HG02885 (cell line): ENCODE results near the gene THAP4.

Source experiments
- ATAC-seq: cut with Tn5 transposase; IDR thresholded peaks from one replicate; pipeline ENCODE4 v1.9.1; 2021; ENCODE audit warnings: mild to moderate bottlenecking; ENCODE audit not compliant: unreplicated experiment, poor library complexity

The THAP4 gene

DNA sequence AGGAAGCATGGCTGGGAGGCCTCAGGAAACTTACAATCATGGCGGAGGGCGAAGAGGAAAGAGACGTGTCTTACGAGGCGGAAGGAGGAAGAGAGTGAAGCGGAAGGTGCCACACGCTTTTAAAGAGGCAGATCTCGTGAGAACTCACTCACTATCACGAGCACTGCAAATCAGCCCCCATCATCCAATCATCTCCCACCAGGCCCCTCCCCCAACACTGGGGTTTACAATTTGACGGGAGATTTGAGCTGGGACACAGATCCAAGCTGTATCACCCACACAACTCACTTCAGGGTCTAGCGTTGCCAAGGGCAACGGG lies 83.5 kb downstream of the THAP4 start:
- ATAC-seq, result no peak

DNA sequence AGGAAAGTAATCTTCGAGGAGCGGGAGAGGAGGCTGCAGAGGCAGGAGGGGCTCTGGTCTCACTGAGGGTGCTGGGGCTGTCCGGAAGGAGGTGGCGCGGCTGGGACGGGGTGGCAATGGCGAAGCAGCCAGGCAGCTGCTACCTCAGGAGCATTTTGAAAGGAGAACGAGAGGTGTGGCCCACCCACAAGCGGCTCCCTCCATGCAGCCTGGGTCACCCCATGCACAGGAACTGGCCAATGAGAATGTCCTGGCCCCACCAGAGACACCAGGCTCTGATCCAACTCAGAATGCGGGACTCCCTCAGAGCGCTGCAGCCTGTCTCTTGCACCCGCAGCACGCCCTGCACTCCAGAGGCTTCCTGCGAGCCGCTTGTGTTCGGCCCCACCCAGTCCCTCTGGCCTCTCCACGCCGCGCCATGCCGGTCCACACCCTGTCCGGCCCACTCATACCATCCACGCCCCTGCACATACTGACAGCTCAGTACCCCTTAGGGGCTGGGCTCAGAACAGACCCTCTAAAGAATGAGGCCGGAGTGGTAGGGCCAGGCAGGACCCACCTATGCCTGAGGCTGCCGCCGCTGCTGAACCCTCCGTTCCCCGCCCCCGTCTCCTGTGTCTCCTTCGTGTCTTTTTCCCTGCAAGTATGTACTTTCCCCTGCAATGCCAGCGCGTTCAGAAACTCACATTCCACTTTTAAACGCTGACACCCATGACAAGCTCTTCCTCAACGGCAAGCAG lies 84.8 kb downstream of the THAP4 start:
- no peak for ATAC-seq

DNA sequence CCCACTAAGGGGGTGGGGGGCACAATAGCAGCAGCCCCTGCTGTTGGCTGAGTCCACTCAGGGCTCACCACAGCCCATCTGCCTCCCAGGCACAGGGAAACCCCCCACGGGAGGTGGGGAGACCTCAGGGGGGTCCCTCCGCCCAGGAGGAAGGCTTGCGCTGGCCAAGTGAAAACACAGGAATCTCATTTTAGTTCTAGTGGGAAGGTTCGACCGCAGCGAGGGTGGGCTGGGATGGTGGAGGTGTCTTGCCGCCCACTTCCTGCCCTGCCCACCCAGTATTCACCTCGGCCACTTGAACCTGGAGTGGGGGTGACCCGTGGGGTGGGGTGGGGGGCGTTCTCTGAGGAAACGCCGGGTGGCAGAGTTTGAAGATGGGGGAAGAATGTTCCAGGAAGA lies 85.4 kb downstream of the THAP4 start:
- no peak for ATAC-seq

DNA sequence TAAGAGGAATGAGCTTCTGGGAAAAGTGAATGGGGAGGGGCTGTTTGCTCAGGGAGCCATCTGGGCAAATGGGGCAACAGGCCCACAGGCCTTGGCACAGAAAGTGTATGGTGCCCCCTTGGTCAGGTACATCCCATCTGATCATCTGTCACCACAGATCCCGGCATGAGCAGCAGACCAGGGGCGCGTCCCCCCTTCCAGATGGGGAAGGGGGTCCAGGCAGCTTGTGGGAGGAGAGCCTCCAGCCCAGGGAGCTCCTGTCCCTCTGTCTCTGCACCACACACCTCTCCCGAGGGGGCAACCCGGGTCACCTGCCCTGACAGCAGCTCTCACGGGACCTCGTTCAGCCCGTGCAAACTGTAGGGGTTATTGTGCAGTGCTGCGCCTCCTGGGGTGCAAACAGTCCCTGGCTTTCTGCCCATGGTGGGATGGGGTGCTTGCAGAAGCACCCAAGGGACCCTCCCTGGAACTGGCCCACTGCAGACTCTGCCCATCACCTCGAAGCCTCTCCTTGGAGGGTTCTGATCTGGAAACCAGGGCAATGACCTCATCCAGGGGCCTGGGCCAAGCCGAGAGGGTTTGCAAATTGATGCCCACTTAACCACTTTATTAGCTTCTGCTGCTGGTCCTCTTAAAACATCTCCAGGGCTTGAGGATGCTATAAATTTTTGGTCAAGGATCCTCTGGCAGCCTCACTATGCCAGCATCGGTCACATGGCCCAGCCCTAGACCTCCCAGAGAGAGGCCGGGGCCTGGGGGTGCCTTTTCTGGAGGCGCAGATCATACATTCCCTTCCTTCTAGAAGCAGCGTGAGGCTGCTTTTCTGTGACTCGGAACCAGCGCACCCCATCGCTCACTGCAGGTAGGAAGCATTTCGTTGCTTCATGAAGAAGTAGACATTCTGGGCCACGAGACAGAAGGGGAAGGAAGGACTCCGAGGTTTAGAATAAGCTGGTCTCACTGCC lies 86.1 kb downstream of the THAP4 start:
- no peak for ATAC-seq

DNA sequence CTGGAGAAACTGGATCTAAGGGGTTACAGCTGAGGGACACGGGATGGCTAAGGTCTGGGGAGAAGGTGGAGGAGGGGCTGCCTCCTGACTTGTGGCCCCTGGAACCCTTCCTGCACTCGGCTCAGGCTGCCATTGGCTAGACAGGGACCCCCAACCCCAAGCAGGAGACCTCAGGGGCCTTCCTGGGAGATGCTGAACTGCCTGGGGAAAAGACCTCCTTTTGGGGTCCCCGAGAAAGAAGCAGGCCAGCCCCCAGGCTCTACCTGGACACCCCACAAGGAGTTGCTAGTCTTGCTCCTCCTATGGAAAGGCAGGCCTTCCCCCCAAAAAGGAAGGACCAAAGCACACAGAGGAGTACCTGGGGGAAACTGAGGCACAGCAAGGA lies 88.5 kb downstream of the THAP4 start:
- no peak for ATAC-seq

DNA sequence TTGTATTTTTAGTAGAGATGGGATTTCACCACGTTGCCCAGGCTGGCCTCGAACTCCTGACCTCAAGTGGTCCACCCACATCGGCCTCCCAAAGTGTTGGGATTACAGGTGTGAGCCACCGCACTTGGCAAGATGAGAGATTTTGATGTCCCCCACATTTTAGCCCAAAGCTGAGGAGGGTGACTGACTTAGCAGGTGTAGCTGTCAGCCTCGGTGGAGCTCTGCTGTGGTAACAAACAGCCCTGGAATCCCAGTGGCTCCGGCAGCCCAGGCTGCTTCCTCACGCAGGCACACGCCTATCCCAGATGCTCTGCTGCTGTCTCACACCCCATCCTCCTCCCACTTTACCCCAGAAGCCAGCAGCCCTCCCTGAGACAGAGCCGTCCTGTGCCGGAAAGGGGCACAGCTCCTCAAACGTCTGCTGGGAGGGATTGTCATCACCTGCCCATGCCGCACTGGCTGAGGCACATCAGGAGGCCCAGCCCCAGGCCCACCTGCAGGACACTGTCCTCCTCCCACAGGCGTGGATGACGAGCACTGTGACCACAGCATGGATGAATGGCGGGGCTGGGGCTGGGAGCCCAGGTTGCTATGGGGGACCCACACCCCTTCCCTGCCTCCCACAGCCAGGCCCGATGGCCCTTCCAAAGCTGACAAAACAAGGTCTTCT lies 89.0 kb downstream of the THAP4 start:
- no peak for ATAC-seq

DNA sequence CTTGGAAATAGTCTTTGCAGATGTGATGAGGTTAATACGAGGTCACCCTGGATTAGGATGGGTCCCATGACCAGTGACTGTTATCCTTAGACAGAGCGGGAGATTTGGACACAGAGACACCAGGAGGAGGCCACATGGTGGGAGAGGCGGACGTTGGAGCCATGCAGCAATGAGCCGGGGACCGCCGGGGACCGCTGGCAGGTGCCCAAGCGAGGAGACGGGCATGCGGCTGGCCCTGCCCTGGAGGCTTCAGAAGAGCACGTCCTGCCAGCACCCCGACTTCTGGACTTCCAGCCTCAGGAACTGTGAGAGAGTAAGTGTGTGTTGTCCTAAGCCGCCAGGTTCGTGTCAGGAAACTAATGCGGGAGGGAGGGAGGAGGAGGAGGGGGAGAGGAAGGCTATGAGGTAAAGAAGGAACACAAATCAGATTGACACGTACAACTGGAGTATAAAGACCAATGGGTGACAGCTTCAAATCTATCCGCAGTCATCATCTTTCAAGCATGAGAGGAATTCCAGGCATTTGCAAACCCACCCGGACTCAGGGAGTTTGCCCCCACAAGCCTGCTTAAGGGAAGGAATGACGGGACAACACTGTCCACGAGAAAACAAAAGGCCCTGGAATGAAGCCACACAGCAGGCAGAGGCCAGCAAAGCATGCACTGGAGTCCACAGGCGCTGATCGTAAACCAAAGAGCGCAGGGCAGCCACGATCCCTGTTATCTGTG lies 90.0 kb downstream of the THAP4 start:
- no peak for ATAC-seq

DNA sequence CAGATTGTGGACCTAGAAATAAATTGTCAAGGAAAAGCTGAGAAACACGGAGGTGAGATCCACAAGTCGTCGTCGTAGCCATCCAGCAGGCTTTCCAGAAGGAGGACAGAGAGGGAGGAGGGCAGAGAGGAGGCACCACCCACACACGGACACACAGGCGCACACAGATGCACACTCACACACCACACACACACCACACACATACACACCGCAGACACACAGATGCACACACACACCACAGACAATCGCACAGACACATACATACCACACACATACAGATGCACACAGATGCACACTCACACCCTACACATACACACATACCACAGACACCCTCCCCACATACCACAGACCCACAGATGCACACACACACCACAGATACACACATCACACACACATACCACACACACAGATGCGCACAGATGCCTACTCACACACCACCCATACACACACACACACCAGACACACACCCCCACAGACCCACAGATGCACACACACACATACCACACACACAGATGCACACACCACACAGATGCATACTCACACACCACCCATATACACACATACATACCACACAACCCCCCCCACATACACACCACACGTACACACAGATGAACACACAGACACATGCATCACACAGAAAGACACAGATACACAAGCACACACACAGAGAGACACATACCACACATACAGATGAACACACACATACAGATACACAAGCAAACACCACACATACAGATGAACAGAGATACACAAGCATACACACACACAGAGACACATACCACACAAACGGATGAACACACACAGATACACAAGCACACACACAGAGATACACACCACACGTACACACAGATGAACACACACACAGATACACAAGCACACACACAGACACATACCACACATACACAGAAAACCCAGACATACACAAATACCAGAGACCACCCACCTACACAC lies 91.2 kb downstream of the THAP4 start:
- no peak for ATAC-seq

DNA sequence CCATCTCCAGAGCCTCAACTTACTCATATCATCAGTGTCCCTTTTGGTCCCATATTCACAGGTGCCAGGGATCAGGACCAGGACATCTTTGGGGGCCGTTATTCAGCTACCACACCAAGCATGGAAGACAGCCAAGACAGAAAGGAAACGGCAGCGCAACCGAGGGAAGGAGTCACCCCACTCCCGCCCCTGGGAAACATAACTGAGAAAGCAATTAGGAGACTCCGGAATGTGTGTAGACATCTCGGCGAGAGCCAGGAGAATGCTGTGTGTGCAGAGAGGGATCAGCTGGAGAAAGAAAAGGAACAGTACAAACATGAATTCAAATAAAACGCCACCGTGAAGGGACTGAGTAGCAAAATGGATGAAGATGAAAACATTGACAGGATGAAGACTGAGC lies 91.9 kb downstream of the THAP4 start:
- no peak for ATAC-seq

DNA sequence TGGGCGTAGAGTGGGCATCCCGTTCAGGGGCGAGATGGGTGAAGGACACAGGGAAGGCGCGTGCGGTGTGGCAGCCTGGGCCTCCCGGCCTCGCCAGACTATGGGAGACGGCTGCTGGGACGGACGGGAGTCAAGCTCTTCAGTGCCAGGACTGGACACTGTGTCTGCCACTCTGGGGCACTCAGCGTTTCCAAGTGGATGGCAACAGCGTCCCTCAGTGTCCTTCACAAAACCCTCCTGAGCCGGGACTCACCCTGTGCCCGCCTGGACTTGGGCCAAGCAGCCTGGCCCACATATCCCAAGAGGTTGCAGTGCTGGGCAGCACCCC lies 94.7 kb downstream of the THAP4 start:
- ATAC-seq, result no peak

DNA sequence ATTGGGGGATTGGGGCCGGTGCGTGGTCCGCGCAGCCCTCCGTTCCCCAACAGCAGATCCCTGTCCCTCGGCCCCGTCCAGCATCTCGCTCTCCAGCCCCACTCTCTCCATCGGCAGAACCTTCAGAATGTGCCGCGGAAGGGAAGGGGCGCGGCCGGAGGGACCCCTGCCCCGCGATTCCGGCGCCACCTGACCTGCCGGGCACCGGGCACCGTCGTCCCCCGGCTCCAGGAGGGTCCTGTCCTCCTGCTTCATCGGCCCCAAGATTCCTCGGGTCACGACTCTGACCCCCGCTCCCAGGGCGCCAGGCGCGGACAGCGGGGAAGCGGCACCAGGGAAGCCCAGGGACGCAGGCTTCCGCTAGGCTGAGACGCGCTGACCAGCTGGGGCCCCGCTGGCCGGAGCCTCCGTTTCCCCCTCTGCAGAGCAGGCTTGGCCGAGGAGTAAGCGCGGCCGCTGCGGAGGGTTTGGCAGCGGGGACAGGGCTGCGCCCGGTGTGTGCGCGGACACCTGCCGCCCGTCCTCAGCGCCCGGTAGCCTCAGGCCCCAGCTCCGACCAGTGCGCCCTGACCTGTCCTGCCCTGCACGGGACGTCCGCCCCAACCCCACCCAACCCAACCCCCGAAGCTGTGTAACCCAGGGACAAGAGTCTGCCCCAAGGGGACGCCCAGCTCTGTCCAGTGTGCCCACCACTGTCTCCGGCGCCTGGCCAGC lies 95.2 kb downstream of the THAP4 start:
- ATAC-seq, result no peak

DNA sequence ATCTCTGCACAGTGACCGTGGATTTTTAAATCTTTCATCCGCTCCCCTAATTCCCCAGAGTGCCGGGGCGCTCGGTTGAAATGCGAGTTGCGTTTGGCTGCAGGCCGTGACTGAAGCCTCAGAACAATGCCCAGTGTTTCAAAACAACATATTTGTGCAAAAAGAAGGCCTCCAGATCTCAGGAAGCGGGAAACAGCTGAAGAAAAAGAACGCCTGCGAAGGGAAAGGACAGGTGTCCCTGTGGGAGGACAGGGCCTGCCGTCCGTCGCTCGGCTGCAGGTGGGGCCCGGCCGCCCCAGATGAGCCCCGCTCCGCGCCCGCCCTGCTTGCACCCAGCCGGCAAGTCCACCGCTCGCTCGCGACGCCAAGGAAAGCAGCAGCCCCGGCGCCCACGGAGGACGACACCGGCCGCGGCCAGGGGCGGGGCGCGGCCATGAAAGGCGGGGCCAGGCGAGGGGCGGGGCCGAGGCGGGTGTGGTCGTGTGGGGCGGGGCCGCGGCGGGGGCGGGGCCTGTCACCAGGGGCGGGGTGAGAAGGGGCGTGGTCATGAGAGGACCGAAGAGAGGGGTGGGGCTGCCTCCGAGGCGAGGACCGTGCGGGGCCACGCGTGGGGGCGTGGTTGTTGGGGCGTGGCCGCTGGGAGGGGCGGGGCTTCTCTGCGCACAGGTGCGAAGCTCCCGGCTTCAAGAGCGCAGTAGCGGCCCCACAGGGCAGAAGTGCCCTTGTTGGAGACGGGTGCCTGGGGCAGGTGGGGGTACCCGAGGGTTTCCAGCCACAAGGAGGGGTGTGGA lies 96.0 kb downstream of the THAP4 start:
- no peak for ATAC-seq

DNA sequence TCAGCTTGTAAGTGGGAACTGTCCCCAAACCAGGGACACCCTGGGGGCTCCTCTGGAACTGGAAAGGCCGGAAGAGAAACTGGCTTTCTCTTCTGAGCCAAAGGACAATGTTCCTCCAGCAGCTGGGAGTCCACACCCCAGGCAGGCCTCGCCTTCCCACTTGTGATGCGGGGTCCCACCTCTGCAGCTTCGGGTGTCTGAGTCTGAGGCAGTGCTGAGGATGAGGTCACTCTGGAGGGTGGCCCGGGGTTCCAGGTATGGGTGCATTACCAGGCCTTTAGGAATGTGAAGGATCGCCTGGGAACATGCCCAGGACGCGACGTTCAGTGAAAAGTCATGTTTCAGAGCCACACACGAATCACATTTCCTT lies 96.6 kb downstream of the THAP4 start:
- no peak for ATAC-seq

DNA sequence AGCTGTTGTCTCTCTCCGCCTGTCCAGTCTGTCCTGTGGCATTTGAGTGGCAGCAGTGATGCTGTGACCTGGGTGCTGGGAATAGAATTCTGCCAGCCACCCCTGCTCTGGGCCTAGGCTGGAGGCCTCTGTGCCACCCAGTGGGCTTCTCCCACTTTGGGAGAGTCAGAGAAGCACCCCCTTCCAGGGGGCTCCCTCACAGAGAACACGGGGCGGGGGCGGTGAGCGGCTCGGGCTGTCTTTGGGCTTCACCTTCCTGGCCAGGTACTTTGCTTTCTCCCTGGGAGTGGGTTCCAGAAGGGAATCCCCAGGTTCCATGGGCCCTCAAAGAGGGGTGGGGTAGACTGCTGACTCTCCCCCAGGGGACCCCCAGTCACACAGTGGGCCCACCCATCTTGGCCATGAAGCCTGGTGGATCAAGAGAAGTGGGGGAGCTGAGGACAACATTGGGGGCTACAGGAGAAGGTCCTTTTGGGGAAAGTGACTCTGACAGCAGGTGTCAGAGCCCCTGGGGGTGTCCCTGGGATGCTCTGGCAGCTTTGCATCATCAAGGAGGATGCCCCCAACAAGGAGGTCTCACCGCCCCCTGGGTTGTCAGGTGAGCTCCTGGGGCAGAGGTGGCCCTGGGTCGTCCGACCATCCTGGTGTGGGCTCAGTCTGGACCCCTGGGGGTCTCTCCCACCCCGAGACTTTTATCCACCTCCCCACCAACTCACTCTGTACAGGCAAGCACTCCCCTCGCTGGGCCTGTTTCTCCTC lies 97.2 kb downstream of the THAP4 start:
- no peak for ATAC-seq

DNA sequence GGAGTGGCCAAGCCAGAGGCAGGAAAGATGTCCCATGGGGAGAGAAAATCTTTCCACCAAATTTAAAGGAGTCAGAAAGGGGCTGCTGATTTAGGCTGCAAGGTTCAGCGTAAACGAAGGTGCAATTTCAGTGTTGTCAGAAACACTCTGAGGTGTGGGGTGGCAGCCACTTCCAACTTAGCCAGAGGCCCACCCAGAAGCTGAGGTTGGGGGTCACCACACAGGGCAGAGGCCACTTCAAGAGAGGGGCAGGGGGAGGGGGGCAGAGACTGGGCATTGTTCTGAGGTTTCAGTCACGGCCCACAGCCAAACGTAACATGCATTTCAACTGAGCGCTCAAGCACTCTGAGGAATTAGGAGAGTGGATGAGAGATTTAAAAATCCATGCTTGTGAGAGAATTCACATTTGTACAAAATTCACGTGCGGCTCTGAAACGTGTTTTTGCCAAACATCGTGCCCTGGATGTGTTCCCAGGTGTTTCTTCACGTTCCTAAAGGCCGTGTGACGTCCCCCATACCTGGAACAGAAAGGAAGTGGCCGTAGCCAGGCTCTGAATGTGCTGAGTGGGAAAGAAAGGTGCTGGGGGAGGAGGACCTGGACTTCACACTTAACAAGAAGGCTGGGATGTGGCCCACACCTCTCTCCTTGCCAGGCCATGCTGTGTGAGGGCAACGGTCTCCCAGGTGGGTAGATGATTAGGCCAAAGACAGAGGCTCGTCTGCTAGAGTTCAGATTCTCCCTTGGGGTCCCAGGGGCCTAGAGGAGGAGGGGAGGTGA lies 97.9 kb downstream of the THAP4 start:
- ATAC-seq, result no peak

DNA sequence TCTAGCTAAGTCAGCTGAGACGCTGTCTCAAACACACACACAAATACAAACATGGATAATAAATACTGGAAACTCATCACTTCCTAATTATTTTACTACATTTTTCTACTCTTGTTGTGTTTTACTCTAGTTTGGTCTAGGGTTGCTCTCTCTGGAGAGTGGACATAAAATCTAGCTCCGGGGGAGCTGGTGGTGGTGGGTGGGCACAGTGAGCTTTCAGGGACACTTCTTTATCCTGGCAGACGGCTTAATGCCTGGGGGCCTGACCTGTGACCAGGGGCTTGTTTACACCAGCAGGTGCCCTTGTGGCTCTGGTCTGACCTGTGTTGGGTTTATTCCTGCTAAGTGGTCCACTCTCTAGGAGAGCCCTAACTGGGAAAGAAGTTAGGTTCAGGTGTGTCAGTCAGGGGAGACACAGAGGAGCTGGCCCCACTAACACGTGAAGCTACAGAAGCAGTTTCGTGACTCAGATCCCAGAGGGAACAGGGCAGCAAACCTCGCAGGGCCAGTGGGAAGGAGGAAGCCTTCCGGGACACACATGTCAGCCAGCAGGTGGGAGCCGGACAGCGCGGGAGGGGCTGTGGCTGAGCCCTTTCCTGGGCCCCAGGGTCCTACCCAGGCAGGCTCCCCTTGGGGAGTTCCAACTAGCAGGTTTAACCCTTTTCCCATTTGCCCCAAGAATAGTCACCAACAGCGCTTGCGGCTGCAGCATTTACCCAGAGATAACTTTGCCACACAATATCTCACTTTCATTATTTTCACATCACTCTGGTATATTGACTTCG lies 100.9 kb downstream of the THAP4 start:
- no peak for ATAC-seq
